ENCODE data around the gene DNAAF1. TPM values are rescaled to one million over a fixed set of nuclear protein-coding genes. Genes with fewer than 3 reads are reported as not detected.
"Not testable (repeated sequence)": the region's sequence is repeated elsewhere in the genome, so short reads cannot be mapped to it uniquely, and the experiment has no call there.

DNAAF1 gene
- total RNA-seq, 1 experiment from 2014 or later: 0.07 TPM

DNA sequence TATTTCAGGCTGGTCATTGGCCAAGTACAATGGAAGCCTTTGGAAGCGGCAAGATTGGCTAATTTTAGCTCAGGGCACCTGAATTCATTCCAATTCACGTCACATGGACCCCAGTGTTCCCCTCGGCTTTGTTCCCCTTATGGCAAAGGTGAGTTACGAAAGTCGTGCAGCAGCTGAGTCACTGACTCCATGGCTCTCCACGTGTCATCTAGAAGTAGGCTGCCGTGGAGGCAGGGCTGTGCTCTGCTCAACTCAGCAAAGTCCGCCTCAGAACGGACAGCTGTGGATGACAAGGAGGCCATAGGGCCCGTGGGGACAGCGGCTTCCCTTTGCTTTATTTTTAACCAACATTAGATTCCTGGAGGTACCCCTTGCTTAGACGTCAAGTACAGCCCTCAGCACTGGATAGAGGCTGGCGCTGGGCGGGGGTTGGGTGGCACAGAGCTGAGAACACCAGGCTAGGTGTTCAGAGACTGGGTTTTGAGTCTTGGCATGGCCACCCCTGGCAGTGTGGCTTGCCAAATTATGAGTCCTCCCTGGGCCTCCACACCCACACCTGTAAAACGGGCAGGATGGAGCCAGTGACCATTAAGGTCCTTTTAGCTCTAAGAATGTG is 69.5 kb downstream of the DNAAF1 start:
- ChIA-PET POLR2A (no interaction called here), CTCF (interaction anchor here (0.7 kb wide), 1 partner anchor 258 kb away, joined by 3 read pairs; no protein-coding TSS in a partner anchor)
- no peak for DNase-seq
- Histone ChIP-seq H3K4me1 (no peaks in the 10 kb centered on the region), H3K9me3 (peaks cover 7% of the 10 kb centered on the region; the same call in 1 of the 2 replicates), H3K27me3 (replicated peaks; ENCODE audit: control insufficient read depth, insufficient read depth, low read length) (no peaks in the 10 kb centered on the region), H3K36me3 (ENCODE audit: control insufficient read depth, insufficient read depth, low read length) (no peaks in the 10 kb centered on the region), H3K4me3 (ENCODE audit: low read depth, low read length) (no peak overlapping the region)
- intact Hi-C loops (cut with micrococcal nuclease; ENCODE audit: unreplicated experiment): no loop called here
- no peak overlapping the region for H3K27ac Mint-ChIP-seq (ENCODE audit: unreplicated experiment)
- no peak overlapping the region for H3K4me3 Mint-ChIP-seq (ENCODE audit: unreplicated experiment)
- no TSS peak for BruUV-seq (replicated peaks)
- TF ChIP-seq, protein P1, sequence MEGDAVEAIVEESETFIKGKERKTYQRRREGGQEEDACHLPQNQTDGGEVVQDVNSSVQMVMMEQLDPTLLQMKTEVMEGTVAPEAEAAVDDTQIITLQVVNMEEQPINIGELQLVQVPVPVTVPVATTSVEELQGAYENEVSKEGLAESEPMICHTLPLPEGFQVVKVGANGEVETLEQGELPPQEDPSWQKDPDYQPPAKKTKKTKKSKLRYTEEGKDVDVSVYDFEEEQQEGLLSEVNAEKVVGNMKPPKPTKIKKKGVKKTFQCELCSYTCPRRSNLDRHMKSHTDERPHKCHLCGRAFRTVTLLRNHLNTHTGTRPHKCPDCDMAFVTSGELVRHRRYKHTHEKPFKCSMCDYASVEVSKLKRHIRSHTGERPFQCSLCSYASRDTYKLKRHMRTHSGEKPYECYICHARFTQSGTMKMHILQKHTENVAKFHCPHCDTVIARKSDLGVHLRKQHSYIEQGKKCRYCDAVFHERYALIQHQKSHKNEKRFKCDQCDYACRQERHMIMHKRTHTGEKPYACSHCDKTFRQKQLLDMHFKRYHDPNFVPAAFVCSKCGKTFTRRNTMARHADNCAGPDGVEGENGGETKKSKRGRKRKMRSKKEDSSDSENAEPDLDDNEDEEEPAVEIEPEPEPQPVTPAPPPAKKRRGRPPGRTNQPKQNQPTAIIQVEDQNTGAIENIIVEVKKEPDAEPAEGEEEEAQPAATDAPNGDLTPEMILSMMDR (IDR thresholded peaks at IDR 0.05; ENCODE audit: insufficient read depth in 1 of 2, low read depth in 1 of 2, low read length in 1 of 2, severe bottlenecking in 1 of 2, unreplicated experiment in 1 of 2): no peak
- H3K9me3 Mint-ChIP-seq (ENCODE audit: unreplicated experiment): no peaks in the 10 kb centered on the region
- H3K36me3 Mint-ChIP-seq (ENCODE audit: insufficient read depth, unreplicated experiment): no peaks in the 10 kb centered on the region
- H3K4me1 Mint-ChIP-seq (ENCODE audit: low read depth, unreplicated experiment): no peaks in the 10 kb centered on the region
- H3K27me3 Mint-ChIP-seq (ENCODE audit: insufficient read depth, unreplicated experiment): no peaks in the 10 kb centered on the region

DNA sequence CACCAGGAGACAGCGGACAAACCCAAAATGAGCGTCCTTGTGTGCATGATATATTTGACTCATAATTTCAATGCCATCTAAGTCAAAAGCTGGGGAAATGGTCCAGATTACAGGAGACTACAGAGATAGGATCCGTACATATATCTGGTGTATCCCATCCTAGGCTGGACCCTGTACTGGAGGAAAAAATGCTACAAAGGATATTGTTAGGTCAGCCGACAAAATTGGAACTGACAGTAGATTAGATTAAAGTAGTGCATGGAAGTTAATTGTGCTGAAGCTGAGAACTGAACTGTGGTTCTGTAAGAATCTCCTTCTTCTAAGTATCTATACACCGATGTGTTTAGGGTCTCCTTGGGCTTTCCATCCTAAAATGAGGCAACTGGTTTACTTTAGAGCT is 70.4 kb downstream of the DNAAF1 start:
- Histone ChIP-seq H3K27me3 (replicated peaks; ENCODE audit: control insufficient read depth, insufficient read depth, low read length) (no peaks in the 10 kb centered on the region), H3K36me3 (ENCODE audit: control insufficient read depth, insufficient read depth, low read length) (no peaks in the 10 kb centered on the region), H3K9me3 (no peaks in the 10 kb centered on the region), H3K4me1 (no peaks in the 10 kb centered on the region), H3K4me3 (ENCODE audit: low read depth, low read length) (no peak overlapping the region)
- no peaks in the 10 kb centered on the region for H3K9me3 Mint-ChIP-seq (ENCODE audit: unreplicated experiment)
- H3K27me3 Mint-ChIP-seq (ENCODE audit: insufficient read depth, unreplicated experiment): no peaks in the 10 kb centered on the region
- H3K4me1 Mint-ChIP-seq (ENCODE audit: low read depth, unreplicated experiment): no peaks in the 10 kb centered on the region
- intact Hi-C loops (cut with micrococcal nuclease; ENCODE audit: unreplicated experiment): no loop called here
- POLR2A ChIA-PET: no interaction called here
- H3K4me3 Mint-ChIP-seq (ENCODE audit: unreplicated experiment): no peak overlapping the region
- TF ChIP-seq, protein P1 (IDR thresholded peaks at IDR 0.05; ENCODE audit: insufficient read depth in 1 of 2, low read depth in 1 of 2, low read length in 1 of 2, severe bottlenecking in 1 of 2, unreplicated experiment in 1 of 2): no peak
- BruUV-seq (replicated peaks): no TSS peak
- no peaks in the 10 kb centered on the region for H3K36me3 Mint-ChIP-seq (ENCODE audit: insufficient read depth, unreplicated experiment)
- CTCF ChIA-PET: interaction anchor here (0.7 kb wide), 1 partner anchor 257 kb away, joined by 3 read pairs; no protein-coding TSS in a partner anchor
- no peak for DNase-seq
- H3K27ac Mint-ChIP-seq (ENCODE audit: unreplicated experiment): no peak overlapping the region

DNA sequence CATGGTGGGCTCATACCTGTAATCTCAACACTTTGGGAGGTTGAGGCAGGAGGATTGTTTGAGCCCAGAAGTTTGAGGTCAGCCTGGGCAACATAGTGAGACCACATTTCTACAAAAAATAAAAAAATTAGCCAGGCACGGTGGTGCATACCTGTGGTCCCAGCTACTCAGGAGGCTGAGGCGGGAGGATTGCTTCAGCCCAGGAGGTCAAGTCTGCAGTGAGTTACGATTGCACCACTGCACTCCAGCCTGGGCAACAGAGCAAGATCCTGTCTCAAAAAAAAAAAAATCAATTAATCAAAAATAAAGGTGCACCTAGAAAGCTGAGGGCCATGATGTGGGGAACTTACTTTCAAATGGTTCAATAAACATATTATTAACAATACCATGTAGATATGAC is 71.0 kb downstream of the DNAAF1 start:
- intact Hi-C loops (cut with micrococcal nuclease; ENCODE audit: unreplicated experiment); H3K9me3 ChIP-seq; H3K9me3 Mint-ChIP-seq (ENCODE audit: unreplicated experiment); H3K4me3 Mint-ChIP-seq (ENCODE audit: unreplicated experiment); H3K27me3 Mint-ChIP-seq (ENCODE audit: insufficient read depth, unreplicated experiment); H3K27me3 ChIP-seq (replicated peaks; ENCODE audit: control insufficient read depth, insufficient read depth, low read length); DNase-seq; BruUV-seq (replicated peaks); POLR2A ChIA-PET; H3K4me3 ChIP-seq (ENCODE audit: low read depth, low read length); H3K36me3 ChIP-seq (ENCODE audit: control insufficient read depth, insufficient read depth, low read length); CTCF ChIA-PET; H3K27ac Mint-ChIP-seq (ENCODE audit: unreplicated experiment); H3K4me1 Mint-ChIP-seq (ENCODE audit: low read depth, unreplicated experiment); H3K4me1 ChIP-seq; H3K36me3 Mint-ChIP-seq (ENCODE audit: insufficient read depth, unreplicated experiment): not testable (repeated sequence)

All from Caco-2 (cell line).